ENCODE results near the gene IL22RA1. TPM values are rescaled to one million over a fixed set of nuclear protein-coding genes. Genes with fewer than 3 reads are reported as not detected.

IL22RA1 gene
- total RNA-seq, 1 experiment from 2014 or later, result 0.28 TPM

DNA sequence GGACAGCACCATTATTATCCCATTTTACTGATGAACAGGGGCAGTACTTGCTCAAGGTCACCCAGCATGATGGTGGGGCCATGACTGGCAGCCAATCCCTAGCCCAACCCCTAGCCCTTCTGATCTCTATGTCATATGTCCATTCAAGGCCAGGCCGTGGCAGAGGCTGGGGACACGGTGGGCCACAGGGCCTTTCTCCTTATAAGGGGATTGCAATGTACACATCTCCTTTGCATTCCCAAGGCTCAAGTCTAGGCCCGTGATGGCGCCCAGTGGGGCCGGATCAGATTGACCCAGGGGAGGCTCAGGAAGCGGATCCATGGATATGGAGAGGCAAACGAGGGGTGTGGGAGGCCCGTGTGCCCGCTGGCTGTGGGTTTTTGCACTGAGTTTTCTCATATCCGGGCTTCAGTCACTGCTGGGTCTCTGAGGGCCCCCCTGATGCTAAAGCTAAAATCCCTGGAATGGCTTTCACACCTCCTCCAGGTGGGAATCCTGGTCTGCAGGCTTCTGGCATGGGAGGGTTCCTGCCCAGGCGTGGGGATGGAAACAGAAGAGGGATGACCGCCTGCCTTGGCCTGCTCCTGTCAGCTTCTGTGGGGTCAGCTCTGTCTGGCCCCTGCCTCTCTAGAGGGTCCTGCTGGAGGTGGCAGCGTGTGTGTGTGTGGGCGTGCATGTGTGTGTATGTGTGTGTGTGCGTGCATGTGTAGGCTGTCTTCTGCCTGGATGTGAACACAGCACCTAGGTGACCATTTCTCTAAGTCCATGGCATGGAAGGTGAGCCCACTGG, 33.1 kb downstream of the IL22RA1 start (continued):
- TF ChIP-seq, protein P1, sequence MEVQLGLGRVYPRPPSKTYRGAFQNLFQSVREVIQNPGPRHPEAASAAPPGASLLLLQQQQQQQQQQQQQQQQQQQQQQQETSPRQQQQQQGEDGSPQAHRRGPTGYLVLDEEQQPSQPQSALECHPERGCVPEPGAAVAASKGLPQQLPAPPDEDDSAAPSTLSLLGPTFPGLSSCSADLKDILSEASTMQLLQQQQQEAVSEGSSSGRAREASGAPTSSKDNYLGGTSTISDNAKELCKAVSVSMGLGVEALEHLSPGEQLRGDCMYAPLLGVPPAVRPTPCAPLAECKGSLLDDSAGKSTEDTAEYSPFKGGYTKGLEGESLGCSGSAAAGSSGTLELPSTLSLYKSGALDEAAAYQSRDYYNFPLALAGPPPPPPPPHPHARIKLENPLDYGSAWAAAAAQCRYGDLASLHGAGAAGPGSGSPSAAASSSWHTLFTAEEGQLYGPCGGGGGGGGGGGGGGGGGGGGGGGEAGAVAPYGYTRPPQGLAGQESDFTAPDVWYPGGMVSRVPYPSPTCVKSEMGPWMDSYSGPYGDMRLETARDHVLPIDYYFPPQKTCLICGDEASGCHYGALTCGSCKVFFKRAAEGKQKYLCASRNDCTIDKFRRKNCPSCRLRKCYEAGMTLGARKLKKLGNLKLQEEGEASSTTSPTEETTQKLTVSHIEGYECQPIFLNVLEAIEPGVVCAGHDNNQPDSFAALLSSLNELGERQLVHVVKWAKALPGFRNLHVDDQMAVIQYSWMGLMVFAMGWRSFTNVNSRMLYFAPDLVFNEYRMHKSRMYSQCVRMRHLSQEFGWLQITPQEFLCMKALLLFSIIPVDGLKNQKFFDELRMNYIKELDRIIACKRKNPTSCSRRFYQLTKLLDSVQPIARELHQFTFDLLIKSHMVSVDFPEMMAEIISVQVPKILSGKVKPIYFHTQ (CRISPR knock-in tag; IDR thresholded peaks at IDR 0.05), result no peak

DNA sequence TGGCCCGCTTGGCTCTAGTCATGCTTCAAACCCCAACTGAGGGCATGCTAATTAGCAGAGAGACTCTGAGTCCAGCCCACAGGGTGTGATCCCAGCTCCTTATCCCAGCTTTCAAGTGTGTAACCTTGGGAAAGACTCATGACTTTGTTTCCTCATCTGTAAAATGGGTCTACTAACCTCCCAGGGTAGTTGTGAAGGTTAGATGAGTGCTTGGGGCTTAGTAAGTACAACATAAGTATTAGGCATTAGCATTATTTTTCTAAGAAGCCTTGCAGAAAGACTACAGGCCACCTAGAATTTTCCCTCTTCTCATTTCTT, 33.8 kb downstream of the IL22RA1 start:
- Mint-ChIP-seq H3K36me3 (no peaks in the 10 kb centered on the region), H3K4me1 (peaks cover 20% of the 10 kb centered on the region), H3K9me3 (no peaks in the 10 kb centered on the region), H3K27ac (no peak overlapping the region), H3K27me3 (ENCODE audit: low read depth) (no peaks in the 10 kb centered on the region), H3K4me3 (no peak overlapping the region)
- POLR2A ChIA-PET, result no interaction called here
- DNase-seq (ENCODE audit: low spot score), result no peak
- TF ChIP-seq RELA (CRISPR knock-in tag; IDR thresholded peaks at IDR 0.05; ENCODE audit: borderline replicate concordance), result no peak
- TF ChIP-seq FOXP1 (CRISPR knock-in tag; IDR thresholded peaks at IDR 0.05; ENCODE audit: borderline replicate concordance), result no peak
- no peak for TF ChIP-seq NR2C2 (CRISPR knock-in tag; IDR thresholded peaks at IDR 0.05)
- TF ChIP-seq, protein P2, sequence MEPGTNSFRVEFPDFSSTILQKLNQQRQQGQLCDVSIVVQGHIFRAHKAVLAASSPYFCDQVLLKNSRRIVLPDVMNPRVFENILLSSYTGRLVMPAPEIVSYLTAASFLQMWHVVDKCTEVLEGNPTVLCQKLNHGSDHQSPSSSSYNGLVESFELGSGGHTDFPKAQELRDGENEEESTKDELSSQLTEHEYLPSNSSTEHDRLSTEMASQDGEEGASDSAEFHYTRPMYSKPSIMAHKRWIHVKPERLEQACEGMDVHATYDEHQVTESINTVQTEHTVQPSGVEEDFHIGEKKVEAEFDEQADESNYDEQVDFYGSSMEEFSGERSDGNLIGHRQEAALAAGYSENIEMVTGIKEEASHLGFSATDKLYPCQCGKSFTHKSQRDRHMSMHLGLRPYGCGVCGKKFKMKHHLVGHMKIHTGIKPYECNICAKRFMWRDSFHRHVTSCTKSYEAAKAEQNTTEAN (CRISPR knock-in tag; IDR thresholded peaks at IDR 0.05), result no peak
- no peak for TF ChIP-seq ZNF138 (CRISPR knock-in tag; conservative IDR thresholded peaks at IDR 0.05)
- no peak for TF ChIP-seq CBFB (CRISPR knock-in tag; IDR thresholded peaks at IDR 0.05; ENCODE audit: low read depth)
- no peak for TF ChIP-seq NFE2L1 (CRISPR knock-in tag; IDR thresholded peaks at IDR 0.05)
- TF ChIP-seq ELF4 (CRISPR knock-in tag; IDR thresholded peaks at IDR 0.05; ENCODE audit: low read depth), result no peak
- TF ChIP-seq JUN (CRISPR knock-in tag; IDR thresholded peaks at IDR 0.05), result no peak
- no peak for TF ChIP-seq SMAD4 (CRISPR knock-in tag; IDR thresholded peaks at IDR 0.05)
- no peak for TF ChIP-seq TP53 (CRISPR knock-in tag; IDR thresholded peaks at IDR 0.05)
- TF ChIP-seq, protein P3, sequence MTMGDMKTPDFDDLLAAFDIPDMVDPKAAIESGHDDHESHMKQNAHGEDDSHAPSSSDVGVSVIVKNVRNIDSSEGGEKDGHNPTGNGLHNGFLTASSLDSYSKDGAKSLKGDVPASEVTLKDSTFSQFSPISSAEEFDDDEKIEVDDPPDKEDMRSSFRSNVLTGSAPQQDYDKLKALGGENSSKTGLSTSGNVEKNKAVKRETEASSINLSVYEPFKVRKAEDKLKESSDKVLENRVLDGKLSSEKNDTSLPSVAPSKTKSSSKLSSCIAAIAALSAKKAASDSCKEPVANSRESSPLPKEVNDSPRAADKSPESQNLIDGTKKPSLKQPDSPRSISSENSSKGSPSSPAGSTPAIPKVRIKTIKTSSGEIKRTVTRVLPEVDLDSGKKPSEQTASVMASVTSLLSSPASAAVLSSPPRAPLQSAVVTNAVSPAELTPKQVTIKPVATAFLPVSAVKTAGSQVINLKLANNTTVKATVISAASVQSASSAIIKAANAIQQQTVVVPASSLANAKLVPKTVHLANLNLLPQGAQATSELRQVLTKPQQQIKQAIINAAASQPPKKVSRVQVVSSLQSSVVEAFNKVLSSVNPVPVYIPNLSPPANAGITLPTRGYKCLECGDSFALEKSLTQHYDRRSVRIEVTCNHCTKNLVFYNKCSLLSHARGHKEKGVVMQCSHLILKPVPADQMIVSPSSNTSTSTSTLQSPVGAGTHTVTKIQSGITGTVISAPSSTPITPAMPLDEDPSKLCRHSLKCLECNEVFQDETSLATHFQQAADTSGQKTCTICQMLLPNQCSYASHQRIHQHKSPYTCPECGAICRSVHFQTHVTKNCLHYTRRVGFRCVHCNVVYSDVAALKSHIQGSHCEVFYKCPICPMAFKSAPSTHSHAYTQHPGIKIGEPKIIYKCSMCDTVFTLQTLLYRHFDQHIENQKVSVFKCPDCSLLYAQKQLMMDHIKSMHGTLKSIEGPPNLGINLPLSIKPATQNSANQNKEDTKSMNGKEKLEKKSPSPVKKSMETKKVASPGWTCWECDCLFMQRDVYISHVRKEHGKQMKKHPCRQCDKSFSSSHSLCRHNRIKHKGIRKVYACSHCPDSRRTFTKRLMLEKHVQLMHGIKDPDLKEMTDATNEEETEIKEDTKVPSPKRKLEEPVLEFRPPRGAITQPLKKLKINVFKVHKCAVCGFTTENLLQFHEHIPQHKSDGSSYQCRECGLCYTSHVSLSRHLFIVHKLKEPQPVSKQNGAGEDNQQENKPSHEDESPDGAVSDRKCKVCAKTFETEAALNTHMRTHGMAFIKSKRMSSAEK (CRISPR knock-in tag; IDR thresholded peaks at IDR 0.05; ENCODE audit: borderline replicate concordance), result no peak
- TF ChIP-seq, protein P4, sequence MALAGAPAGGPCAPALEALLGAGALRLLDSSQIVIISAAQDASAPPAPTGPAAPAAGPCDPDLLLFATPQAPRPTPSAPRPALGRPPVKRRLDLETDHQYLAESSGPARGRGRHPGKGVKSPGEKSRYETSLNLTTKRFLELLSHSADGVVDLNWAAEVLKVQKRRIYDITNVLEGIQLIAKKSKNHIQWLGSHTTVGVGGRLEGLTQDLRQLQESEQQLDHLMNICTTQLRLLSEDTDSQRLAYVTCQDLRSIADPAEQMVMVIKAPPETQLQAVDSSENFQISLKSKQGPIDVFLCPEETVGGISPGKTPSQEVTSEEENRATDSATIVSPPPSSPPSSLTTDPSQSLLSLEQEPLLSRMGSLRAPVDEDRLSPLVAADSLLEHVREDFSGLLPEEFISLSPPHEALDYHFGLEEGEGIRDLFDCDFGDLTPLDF (CRISPR knock-in tag; IDR thresholded peaks at IDR 0.05), result no peak
- ATAC-seq, result no peak
- CTCF ChIA-PET, result interaction anchor here (4.0 kb wide), 1 partner anchor 38 kb away, joined by 31 read pairs; no protein-coding TSS in a partner anchor
